Sigmoid colon (tissue), 4 donors: ENCODE data around the gene ACSM3.

Source experiments
- EP300 ChIP-seq, 4 donors: sonication (generic); formaldehyde crosslinking; IDR thresholded peaks; one replicate each; pipeline ENCODE4 v1.6.1; 2017; ENCODE audit warnings: antibody characterized with exemption in 4 of 4
- POLR2A ChIP-seq, 2 donors: fragments of 450-650 bp; IDR thresholded peaks; one replicate each; pipeline ENCODE4 v1.6.1; 2016; ENCODE audit warnings: antibody characterized with exemption in 2 of 2, mild to moderate bottlenecking in 2 of 2, moderate library complexity in 2 of 2

GRCh38 chr16:20846030-20846429, 82.2 kb downstream of the ACSM3 start:
- TF ChIP-seq EP300 (IDR thresholded peaks at IDR 0.05) (no peak), POLR2A (IDR thresholded peaks at IDR 0.05) (no peak)
